ENCODE measurements around the gene BPIFA3. TPM values are rescaled to one million over a fixed set of nuclear protein-coding genes. Genes with fewer than 3 reads are reported as not detected.

The BPIFA3 gene
- total and polyA plus RNA-seq, 2 experiments from 2014 or later, result not detected

DNA sequence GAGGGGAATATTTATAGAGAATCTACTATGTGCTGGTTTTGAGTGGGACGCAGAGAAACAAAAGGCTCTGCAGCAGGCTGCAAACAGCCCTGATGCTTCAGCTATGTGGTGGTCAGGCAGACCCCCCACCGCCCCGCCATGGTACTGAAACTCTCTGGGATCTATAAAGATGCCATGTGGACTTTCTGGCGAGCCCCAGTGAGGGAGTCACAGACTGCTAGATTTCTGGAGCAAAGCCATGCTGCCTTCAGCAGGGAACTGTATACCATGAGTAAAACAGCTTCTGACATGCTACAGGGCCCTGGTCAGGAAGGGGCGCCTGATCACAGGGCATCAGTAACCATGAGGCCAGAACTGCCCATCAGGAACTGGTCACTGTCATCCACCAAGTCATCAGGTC, 46.6 kb downstream of the BPIFA3 start:
- Histone ChIP-seq H3K27me3 (peaks cover 14% of the 10 kb centered on the region), H3K4me1 (ENCODE audit: insufficient read depth) (no peaks in the 10 kb centered on the region), H3K79me2 (no peaks in the 10 kb centered on the region), H3K9me2 (replicated peaks; ENCODE audit: insufficient read depth) (no peaks in the 10 kb centered on the region), H3K27ac (no peak overlapping the region), H3K4me3 (no peak overlapping the region), H3K9me3 (ENCODE audit: low read depth) (no peaks in the 10 kb centered on the region), H2AFZ (no peak overlapping the region), H4K20me1 (ENCODE audit: insufficient read depth, poor library complexity, severe bottlenecking) (no peaks in the 10 kb centered on the region), H3K36me3 (replicated peaks; ENCODE audit: insufficient read depth, low read depth) (no peaks in the 10 kb centered on the region), H3K4me2 (no peak overlapping the region)
- 89% methylated on average over 5 of the region's 5 CpGs for WGBS (ENCODE audit: low lambda C conversion rate, missing lambda C conversion rate)
- no peak for DNase-seq (ENCODE audit: low spot score)
- TF ChIP-seq, protein P1, sequence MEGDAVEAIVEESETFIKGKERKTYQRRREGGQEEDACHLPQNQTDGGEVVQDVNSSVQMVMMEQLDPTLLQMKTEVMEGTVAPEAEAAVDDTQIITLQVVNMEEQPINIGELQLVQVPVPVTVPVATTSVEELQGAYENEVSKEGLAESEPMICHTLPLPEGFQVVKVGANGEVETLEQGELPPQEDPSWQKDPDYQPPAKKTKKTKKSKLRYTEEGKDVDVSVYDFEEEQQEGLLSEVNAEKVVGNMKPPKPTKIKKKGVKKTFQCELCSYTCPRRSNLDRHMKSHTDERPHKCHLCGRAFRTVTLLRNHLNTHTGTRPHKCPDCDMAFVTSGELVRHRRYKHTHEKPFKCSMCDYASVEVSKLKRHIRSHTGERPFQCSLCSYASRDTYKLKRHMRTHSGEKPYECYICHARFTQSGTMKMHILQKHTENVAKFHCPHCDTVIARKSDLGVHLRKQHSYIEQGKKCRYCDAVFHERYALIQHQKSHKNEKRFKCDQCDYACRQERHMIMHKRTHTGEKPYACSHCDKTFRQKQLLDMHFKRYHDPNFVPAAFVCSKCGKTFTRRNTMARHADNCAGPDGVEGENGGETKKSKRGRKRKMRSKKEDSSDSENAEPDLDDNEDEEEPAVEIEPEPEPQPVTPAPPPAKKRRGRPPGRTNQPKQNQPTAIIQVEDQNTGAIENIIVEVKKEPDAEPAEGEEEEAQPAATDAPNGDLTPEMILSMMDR (IDR thresholded peaks at IDR 0.05; ENCODE audit: poor library complexity), result no peak
- TF ChIP-seq EZH2phosphoT487 (IDR thresholded peaks at IDR 0.05; ENCODE audit: low read depth, severe bottlenecking, unreplicated experiment), result no peak
- TF ChIP-seq EZH2 (IDR thresholded peaks at IDR 0.05; ENCODE audit: borderline replicate concordance), result no peak

DNA sequence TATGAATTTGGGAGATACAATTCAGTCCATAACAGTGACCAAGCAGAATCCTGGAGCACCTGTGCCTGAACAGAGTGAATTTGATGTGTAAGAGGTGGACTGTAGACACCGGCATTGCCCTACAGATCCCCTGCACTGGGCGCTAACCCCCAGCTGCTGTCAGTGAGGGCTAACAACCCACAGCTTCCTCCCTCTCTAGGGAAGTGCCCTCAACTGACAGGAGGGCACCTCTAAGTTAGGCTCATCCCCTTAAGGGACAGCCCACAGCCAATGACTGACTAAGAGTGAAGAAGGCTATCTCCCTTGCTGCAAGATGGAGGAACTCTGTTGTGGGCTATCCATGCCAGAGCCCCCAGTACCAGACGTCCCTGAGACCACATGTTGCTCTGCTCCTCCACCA, 50.5 kb downstream of the BPIFA3 start:
- no peak overlapping the region for H3K4me2 ChIP-seq
- WGBS (ENCODE audit: low lambda C conversion rate, missing lambda C conversion rate), result 81% methylated on average over 3 of the region's 3 CpGs
- no peak overlapping the region for H2AFZ ChIP-seq
- no peak overlapping the region for H3K4me3 ChIP-seq
- peaks cover 26% of the 10 kb centered on the region for H3K27me3 ChIP-seq
- H3K9me3 ChIP-seq (ENCODE audit: low read depth), result no peaks in the 10 kb centered on the region
- no peaks in the 10 kb centered on the region for H3K9me2 ChIP-seq (replicated peaks; ENCODE audit: insufficient read depth)
- no peak for TF ChIP-seq EZH2phosphoT487 (IDR thresholded peaks at IDR 0.05; ENCODE audit: low read depth, severe bottlenecking, unreplicated experiment)
- TF ChIP-seq, protein P1 (IDR thresholded peaks at IDR 0.05; ENCODE audit: poor library complexity), result no peak
- TF ChIP-seq EZH2 (IDR thresholded peaks at IDR 0.05; ENCODE audit: borderline replicate concordance), result no peak
- no peaks in the 10 kb centered on the region for H3K36me3 ChIP-seq (replicated peaks; ENCODE audit: insufficient read depth, low read depth)
- no peak for DNase-seq (ENCODE audit: low spot score)
- H3K4me1 ChIP-seq (ENCODE audit: insufficient read depth), result no peaks in the 10 kb centered on the region
- H4K20me1 ChIP-seq (ENCODE audit: insufficient read depth, poor library complexity, severe bottlenecking), result no peaks in the 10 kb centered on the region
- H3K27ac ChIP-seq, result no peak overlapping the region
- no peaks in the 10 kb centered on the region for H3K79me2 ChIP-seq

DNA sequence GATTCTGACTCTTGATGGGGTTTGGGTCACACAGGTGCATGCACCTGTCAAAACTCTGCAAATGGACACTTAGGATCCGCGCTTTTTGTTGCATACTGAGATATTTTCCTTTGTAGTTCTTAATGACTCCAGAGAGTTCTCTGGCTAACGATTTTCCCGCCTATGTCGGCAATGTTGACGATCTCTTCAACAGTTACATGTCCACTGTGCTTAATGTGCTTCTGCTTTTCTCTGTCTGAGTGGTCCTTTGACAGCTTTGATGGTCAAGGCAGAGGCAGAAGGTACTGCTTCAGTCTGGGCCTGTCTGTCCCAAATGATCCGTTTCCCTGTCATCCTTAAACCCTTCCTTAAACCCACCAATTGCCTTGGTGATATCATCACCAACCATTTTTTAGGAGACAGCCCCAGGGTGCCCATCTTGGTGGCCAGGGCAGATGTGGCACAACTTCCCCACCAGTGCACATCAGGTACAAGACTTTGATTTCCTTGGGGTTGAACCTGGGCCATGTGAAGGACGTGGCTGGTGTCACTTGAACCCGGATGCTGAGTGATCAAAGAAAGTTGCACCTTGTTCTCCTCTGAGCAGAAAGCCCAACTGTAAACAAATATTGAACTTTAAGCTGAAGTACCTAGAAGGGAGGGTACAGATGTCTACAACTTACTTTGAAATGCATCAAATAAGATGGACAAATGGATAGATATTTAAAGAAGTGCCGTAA, 55.2 kb downstream of the BPIFA3 start:
- Histone ChIP-seq H3K27ac (no peak overlapping the region), H3K79me2 (no peaks in the 10 kb centered on the region), H3K9me2 (replicated peaks; ENCODE audit: insufficient read depth) (no peaks in the 10 kb centered on the region), H3K36me3 (replicated peaks; ENCODE audit: insufficient read depth, low read depth) (no peaks in the 10 kb centered on the region), H3K4me2 (no peak overlapping the region), H2AFZ (no peak overlapping the region), H3K9me3 (ENCODE audit: low read depth) (no peaks in the 10 kb centered on the region), H3K27me3 (peaks cover 16% of the 10 kb centered on the region), H3K4me3 (no peak overlapping the region), H4K20me1 (ENCODE audit: insufficient read depth, poor library complexity, severe bottlenecking) (no peaks in the 10 kb centered on the region), H3K4me1 (ENCODE audit: insufficient read depth) (no peaks in the 10 kb centered on the region)
- WGBS (ENCODE audit: low lambda C conversion rate, missing lambda C conversion rate), result 88% methylated on average over 10 of the region's 10 CpGs
- no peak for DNase-seq (ENCODE audit: low spot score)
- TF ChIP-seq EZH2 (IDR thresholded peaks at IDR 0.05; ENCODE audit: borderline replicate concordance) (no peak), EZH2phosphoT487 (IDR thresholded peaks at IDR 0.05; ENCODE audit: low read depth, severe bottlenecking, unreplicated experiment) (no peak)
- TF ChIP-seq, protein P1 (IDR thresholded peaks at IDR 0.05; ENCODE audit: poor library complexity), result no peak
